Renal cortex interstitium (tissue), 11 donors: ENCODE measurements around the gene CLEC20A. TPM values are rescaled to one million over a fixed set of nuclear protein-coding genes. Genes with fewer than 3 reads are reported as not detected.
A peak's percentile ranks its signal among the peaks of the same experiment; 100 is the strongest.

Experiments
- DNase-seq, 11 donors: peaks; one replicate each; pipeline ENCODE4 v3.0.0-alpha.2; 2013; ENCODE audit warnings: low read depth in 9 of 11, low spot score in 4 of 11; ENCODE audit errors: extremely low read depth in 1 of 11
- polyA plus RNA-seq, 3 donors: library from polyadenylated mRNA; unstranded; fragments of 120-200 nt; gene quantifications; one replicate each; pipeline ENCODE4 v1.2.1, GENCODE V29; 2013; ENCODE audit not compliant: insufficient read length in 3 of 3

CLEC20A gene
- polyA plus RNA-seq, 3 donors, result 0.24 to 0.47 (median 0.36) TPM

DNA sequence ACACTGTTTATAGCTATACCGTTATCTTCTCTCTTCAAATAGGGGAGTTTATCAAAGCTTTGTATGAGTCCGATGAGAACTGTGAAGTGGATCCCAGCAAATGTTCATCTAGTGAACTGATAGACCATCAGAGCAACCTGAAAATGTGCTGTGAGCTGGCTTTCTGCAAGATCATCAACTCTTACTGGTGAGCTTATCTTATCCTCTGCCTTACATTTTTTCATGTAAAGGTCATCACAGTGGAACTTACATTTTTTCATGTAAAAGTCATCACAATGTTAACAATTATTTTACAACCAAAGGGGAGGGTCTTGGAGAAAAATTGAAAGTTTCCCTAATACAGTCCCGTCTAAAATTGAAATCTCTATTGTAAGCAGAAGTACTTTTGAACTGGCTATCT is 45.2 kb downstream of the CLEC20A start:
- DNase-seq, result no peak

DNA sequence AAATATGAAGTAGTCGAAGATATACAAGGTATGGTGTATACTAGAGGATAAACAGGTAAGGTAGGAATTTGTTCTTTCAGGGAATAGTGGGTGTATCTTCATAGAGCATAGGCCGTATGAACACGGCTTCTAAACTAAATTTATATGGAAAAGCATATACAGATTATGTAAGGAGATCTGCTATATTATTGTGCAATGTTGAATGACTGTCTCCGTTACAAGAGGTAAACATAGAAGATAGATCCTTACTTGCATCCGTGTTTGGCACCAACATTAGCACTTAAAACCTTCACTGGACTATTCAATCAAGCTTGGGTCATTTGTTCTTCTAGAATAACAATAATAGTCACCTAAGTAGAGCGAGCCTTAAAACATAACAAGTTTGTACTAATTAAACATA is 45.9 kb downstream of the CLEC20A start:
- no peak for DNase-seq

DNA sequence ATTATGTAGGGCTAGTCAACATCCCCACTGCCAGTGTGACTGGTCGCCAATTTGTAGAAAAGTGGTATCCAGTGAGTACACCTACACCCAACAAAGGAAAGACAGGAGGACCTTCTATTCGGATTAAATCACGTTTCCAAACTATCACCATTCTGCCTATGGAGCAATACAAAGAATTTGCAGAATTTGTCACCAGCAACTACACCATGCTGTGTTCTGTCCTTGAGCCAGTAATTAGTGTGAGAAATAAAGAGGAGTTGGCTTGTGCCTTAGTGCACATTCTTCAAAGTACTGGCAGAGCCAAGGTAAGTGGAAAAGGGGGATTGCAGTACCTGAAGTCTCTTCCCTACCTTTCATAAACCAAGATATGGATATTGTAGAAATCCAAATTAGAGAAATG is 53.8 kb downstream of the CLEC20A start:
- no peak for DNase-seq

DNA sequence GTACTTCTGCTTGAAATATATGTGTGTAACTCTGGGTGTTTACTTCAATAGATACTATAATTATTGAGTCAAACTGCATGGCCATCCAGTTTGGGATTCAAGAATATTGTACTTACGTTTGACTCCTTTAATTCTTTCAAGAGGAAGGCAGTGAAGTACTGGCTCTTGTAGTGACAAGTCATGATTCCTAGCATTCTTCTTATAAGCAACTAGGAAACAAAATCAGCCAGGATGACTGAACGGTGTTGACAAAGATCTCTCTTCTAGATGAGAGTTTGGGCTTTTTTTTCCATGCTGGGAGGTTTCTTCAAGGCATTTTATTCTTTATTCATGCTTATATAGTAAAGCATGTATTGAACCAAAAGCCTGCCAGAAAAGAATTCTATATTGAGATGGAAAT is 58.3 kb downstream of the CLEC20A start:
- no peak for DNase-seq

DNA sequence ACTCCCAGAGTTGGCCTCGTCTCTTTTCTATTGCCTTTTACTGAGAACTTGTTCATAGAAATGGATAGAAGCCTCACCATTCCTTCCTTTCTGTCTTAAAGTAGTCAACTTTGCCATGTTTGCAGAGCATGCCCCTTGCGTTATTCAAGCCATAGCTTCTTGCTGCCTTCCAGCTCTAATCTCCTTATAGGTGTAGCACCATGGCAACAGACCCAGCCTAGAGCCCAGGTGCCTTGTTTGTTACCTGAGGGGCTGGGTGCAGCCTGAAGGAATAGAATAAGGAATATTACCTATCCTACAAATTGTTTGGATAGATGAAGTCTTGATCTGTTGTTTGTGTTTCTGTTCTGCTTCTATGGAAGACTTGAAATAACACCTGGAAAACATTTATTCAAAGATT is 59.9 kb downstream of the CLEC20A start:
- DNase-seq, result no peak

DNA sequence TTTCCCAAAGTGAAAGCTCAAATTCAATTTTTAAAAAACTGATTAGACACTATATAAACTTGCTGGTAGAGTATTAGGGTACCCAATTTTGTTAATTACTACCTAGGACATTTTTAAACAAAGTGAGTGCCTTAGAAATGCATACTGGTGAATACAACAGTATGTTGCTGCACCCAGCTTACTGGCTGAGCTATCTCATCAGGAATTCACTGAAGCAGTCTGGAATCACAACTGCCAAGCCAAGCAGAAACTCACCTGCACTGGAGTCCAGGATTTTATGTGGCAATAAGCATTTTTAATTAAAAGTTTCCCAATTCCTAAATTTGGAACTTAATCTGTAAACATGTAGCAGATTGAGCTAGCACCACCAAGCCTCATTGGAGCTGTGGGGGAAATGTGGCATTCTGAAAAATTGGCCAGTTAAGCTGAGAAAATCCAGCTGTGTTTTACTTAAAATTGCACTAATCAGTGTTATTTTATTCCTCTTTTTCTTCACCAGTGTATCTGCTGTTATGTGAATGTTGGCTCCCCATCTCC is 61.8 kb downstream of the CLEC20A start:
- DNase-seq, result peak in 5 of 11 donors; percentile 5 to 13 (median 6)

DNA sequence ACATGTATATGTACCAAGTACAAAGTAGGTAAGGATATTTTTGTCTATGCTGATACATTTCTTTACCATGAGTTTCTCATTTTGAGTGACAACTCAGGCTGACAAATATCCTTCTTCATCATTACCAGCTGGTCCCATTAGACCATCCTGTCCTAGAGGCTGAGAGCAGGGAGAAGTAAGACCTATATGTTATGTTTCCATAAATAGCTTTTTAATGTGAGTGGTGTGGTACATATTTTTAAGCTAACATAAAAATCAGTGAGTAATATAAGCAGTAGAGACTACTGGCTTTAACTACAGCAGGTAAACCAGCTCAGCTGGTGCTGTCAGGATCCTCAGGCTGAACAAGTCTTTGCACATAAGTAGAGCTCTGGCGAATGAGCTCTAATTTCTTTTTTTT is 62.4 kb downstream of the CLEC20A start:
- no peak for DNase-seq

Other genes starting within 250 kb of the CLEC20A start
- under 1 TPM in 1 of 3 donors, not detected in 2; 0.10 TPM for gene TEX35, start 16.1 kb upstream of the CLEC20A start, polyA plus RNA-seq
- gene RALGPS2, start 228.3 kb upstream of the CLEC20A start, polyA plus RNA-seq, result 10 to 100 TPM; 31.8 to 38.9 (median 33.4) TPM